K562 (cell line): ENCODE data around the gene DSCAM. TPM values are rescaled to one million over a fixed set of nuclear protein-coding genes. Genes with fewer than 3 reads are reported as not detected.

Experiments used
- ATAC-seq: fragments of 200-7000 bp; cut with Tn5 transposase; 3 replicates; pipeline ENCODE4 v1.9.1; 2020; ENCODE audit warnings: moderate library complexity
- BruUV-seq: library from RNA; stranded (reverse); fragments of 400-500 nt; replicated peaks from 2 replicates; lab custom pipeline; 2021; lab: Mats Ljungman, UMichigan
- CTCF ChIA-PET: fragments of 300-600 bp; formaldehyde crosslinking; extraction: SDS; loops from one replicate; lab custom pipeline; 2021; ENCODE audit warnings: low intra/inter-chr PET ratio; lab: Yijun Ruan, JAX
- POLR2A ChIA-PET: fragments of 300-600, 350-650 bp; sonication (Branson Sonifier 250); formaldehyde crosslinking; extraction: SDS; loops from one replicate; lab custom pipeline; 2021; ENCODE audit warnings: antibody characterized with exemption, inconsistent platforms; lab: Yijun Ruan, JAX
- DNase-seq, 4 experiments: peaks; one replicate each; pipeline versions ENCODE4 v3.0.0 to v3.0.0-alpha.2; 2011 to 2018; ENCODE audit warnings: low spot score in 3 of 4, mixed read lengths in 3 of 4; ENCODE audit errors: extremely low read depth in 1 of 4
- FAIRE-seq: peaks from 2 replicates; lab custom pipeline; 2011; peaks lifted over from hg19 to GRCh38; lab: Jason Lieb, UNC
- H2AFZ ChIP-seq: 2 replicates; pipeline ENCODE4 v1.6.0; 2011; ENCODE audit warnings: low read depth, low read length, control low read depth, inconsistent platforms
- H3K27ac ChIP-seq: fragments of 200-600 bp; 3 replicates; pipeline ENCODE4 v1.8.0; 2011; ENCODE audit warnings: low read depth, mild to moderate bottlenecking, control low read depth, inconsistent platforms, low read length, moderate library complexity, mixed read lengths; ENCODE audit errors: extremely low read depth
- H3K27me3 ChIP-seq, 2 experiments: fragments of 300-600 bp in 1 of 2; 2 replicates in 1 of 2; 3 replicates in 1 of 2; pipeline versions ENCODE4 v1.6.0 to v1.8.0; 2011; ENCODE audit warnings: inconsistent platforms in 2 of 2, low read length in 2 of 2, mild to moderate bottlenecking in 1 of 2, mixed read lengths in 1 of 2, moderate library complexity in 1 of 2; ENCODE audit not compliant: control insufficient read depth in 2 of 2, insufficient read depth in 2 of 2
- H3K36me3 ChIP-seq: fragments of 300-600 bp; 3 replicates; pipeline ENCODE4 v1.8.0; 2011; ENCODE audit warnings: mild to moderate bottlenecking, low read length, inconsistent platforms; ENCODE audit not compliant: control insufficient read depth, insufficient read depth
- H3K4me1 ChIP-seq, 2 experiments: fragments of 200-600 bp in 1 of 2; replicated peaks in 1 of 2; 2 replicates in 1 of 2; 3 replicates in 1 of 2; pipeline versions ENCODE4 v1.5.1 to v1.8.0; 2011; ENCODE audit warnings: inconsistent platforms in 2 of 2, low read length in 2 of 2, mild to moderate bottlenecking in 1 of 2, mixed read lengths in 1 of 2, moderate library complexity in 1 of 2; ENCODE audit not compliant: control insufficient read depth in 2 of 2, insufficient read depth in 2 of 2
- H3K4me2 ChIP-seq: 2 replicates; pipeline ENCODE4 v1.6.1; 2011; ENCODE audit warnings: low read length, control low read depth, inconsistent platforms, mixed read lengths; ENCODE audit not compliant: insufficient read depth
- H3K4me3 ChIP-seq: fragments of 200-600 bp; sonication (generic), shearing (Covaris generic); 2 replicates; pipeline ENCODE4 v1.5.1; 2016; ENCODE audit warnings: control low read depth, inconsistent platforms
- H3K79me2 ChIP-seq: fragments of 200-600 bp; 3 replicates; pipeline ENCODE4 v1.8.0; 2011; ENCODE audit warnings: low read length, inconsistent platforms; ENCODE audit not compliant: control insufficient read depth, insufficient read depth
- H3K9ac ChIP-seq, 2 experiments: 2 replicates each; pipeline versions ENCODE4 v1.6.0 to v1.6.1; 2011; ENCODE audit warnings: low read depth in 2 of 2, low read length in 2 of 2, control low read depth in 1 of 2, inconsistent platforms in 1 of 2, mild to moderate bottlenecking in 1 of 2, mixed read lengths in 1 of 2; ENCODE audit not compliant: insufficient read depth in 1 of 2
- H3K9me1 ChIP-seq: one replicate; pipeline ENCODE4 v1.6.0; 2011; ENCODE audit warnings: inconsistent platforms, mild to moderate bottlenecking, low read length, moderate library complexity; ENCODE audit not compliant: control insufficient read depth, insufficient read depth
- H3K9me3 ChIP-seq: replicated peaks from 2 replicates; pipeline ENCODE4 v1.5.1; 2011; ENCODE audit warnings: low read depth, low read length, inconsistent platforms; ENCODE audit not compliant: control insufficient read depth, insufficient read depth
- H4K20me1 ChIP-seq: replicated peaks from 2 replicates; pipeline ENCODE4 v1.6.1; 2011; ENCODE audit warnings: low read length, inconsistent platforms, mixed read lengths; ENCODE audit not compliant: control insufficient read depth, insufficient read depth
- CHD2 ChIP-seq: IDR thresholded peaks from 2 replicates; pipeline ENCODE4 v1.6.1; 2011; ENCODE audit warnings: low read depth, low read length
- HNRNPLL ChIP-seq: fragments of 200-400 bp; formaldehyde crosslinking; IDR thresholded peaks from 2 replicates; pipeline ENCODE4 v1.6.1; 2017; ENCODE audit warnings: low read length, low read depth, mild to moderate bottlenecking; ENCODE audit not compliant: poor library complexity, severe bottlenecking
- PTRF ChIP-seq: fragments of 450-650 bp; IDR thresholded peaks from 2 replicates; pipeline ENCODE4 v1.6.1; 2016; ENCODE audit warnings: mild to moderate bottlenecking, missing genetic modification characterization, missing compliant biosample characterization
- RB1 ChIP-seq: fragments of 450-650 bp; IDR thresholded peaks from 2 replicates; pipeline ENCODE4 v1.6.1; 2017; ENCODE audit warnings: low read depth, mild to moderate bottlenecking
- SMAD2 ChIP-seq: fragments of 150-350 bp; IDR thresholded peaks from 2 replicates; pipeline ENCODE4 v1.6.1; 2014; ENCODE audit warnings: low read depth, mild to moderate bottlenecking, low read length
- SP2 ChIP-seq: IDR thresholded peaks from 2 replicates; pipeline ENCODE4 v1.6.1; 2011; ENCODE audit warnings: mild to moderate bottlenecking, low read depth, low read length, moderate library complexity; ENCODE audit not compliant: poor library complexity, severe bottlenecking; ENCODE audit errors: extremely low read depth
- TAF1 ChIP-seq: IDR thresholded peaks from 2 replicates; pipeline ENCODE4 v1.6.1; 2011; ENCODE audit warnings: mild to moderate bottlenecking, low read length, moderate library complexity; ENCODE audit not compliant: insufficient read depth, control insufficient read depth, severe bottlenecking; ENCODE audit errors: extremely low read depth
- TSC22D4 ChIP-seq: fragments of 450-650 bp; IDR thresholded peaks from 2 replicates; pipeline ENCODE4 v1.6.1; 2016; ENCODE audit warnings: missing genetic modification characterization, missing biosample characterization, control low read depth
- ZNF143 ChIP-seq: sonication (generic); formaldehyde crosslinking; IDR thresholded peaks from 2 replicates; pipeline ENCODE4 v1.9.0; 2022; ENCODE audit warnings: mild to moderate bottlenecking, missing genetic modification reagents
- WGBS: fragments of 100-300 bp; shearing (Covaris generic); methylation state at CpG from one replicate; pipeline ENCODE4 v1.1.6; 2016; ENCODE audit warnings: low coverage, mixed read lengths; ENCODE audit not compliant: insufficient coverage; ENCODE audit errors: missing lambda C conversion rate; 5-methylcytosine and 5-hydroxymethylcytosine counted together
- in situ Hi-C: fragments of 300-500 bp; cut with MboI; formaldehyde crosslinking; loops from 4 replicates; pipeline ENCODE4 v1.15.0; 2018; ENCODE audit warnings: inconsistent platforms, mixed read lengths
- intact Hi-C: fragments of 100-400 bp; cut with micrococcal nuclease; formaldehyde crosslinking; loops from 2 replicates; pipeline ENCODE4 v1.14.2; 2022
- polyA plus RNA-seq, 8 experiments: library from polyadenylated mRNA; depleted of rRNA in 4 of 8; stranded (reverse) in 5 of 8; unstranded in 3 of 8; fragments of >200 nt; fragmentation: Nextera tagmentation in 2 of 8; fragmentation: Illumina TruSeq in 1 of 8; extraction: Ambion mirVana in 2 of 8; extraction: Trizol in 1 of 8; gene quantifications; 2 replicates each; pipeline versions ENCODE4 v1.2.1 to v1.2.3, GENCODE V29; 2011 to 2014; ENCODE audit warnings: inconsistent platforms in 1 of 8, missing spikeins in 1 of 8
- total RNA-seq, 7 experiments: library from RNA; depleted of rRNA in 6 of 7; stranded (reverse); fragments of >200 nt in 6 of 7; fragmentation: Illumina TruSeq in 2 of 7; extraction: Trizol in 2 of 7; gene quantifications; 2 replicates each; pipeline versions ENCODE4 v1.2.1 to v1.2.3, GENCODE V29; 2011 to 2021; ENCODE audit warnings: low replicate concordance in 1 of 7
- TF ChIP-seq, protein P1 (sequence below), 2 experiments: IDR thresholded peaks; 2 replicates each; pipeline ENCODE4 v1.6.1; 2011; ENCODE audit warnings: borderline replicate concordance in 1 of 2, control low read depth in 1 of 2, low read depth in 1 of 2, low read length in 1 of 2, mild to moderate bottlenecking in 1 of 2, mixed read lengths in 1 of 2, moderate library complexity in 1 of 2; ENCODE audit not compliant: insufficient read depth in 1 of 2, insufficient read length in 1 of 2, poor library complexity in 1 of 2, severe bottlenecking in 1 of 2; ENCODE audit errors: extremely low read depth in 1 of 2
- TF ChIP-seq, protein P2 (sequence below): fragments of 450-650 bp; IDR thresholded peaks from 2 replicates; pipeline ENCODE4 v1.6.1; 2016; ENCODE audit warnings: antibody characterized with exemption
- TF ChIP-seq, protein P3 (sequence below): IDR thresholded peaks from 3 replicates; pipeline ENCODE4 v1.6.1; 2011; ENCODE audit warnings: borderline replicate concordance, mild to moderate bottlenecking, moderate library complexity; ENCODE audit not compliant: insufficient read length; ENCODE audit errors: extremely low read depth
- TF ChIP-seq, protein P4 (sequence below): fragments of 150-350 bp; IDR thresholded peaks from 2 replicates; pipeline ENCODE4 v1.6.1; 2014; ENCODE audit warnings: low read depth, mild to moderate bottlenecking, low read length, borderline replicate concordance

The DSCAM gene
- total and polyA plus RNA-seq, 9 of the 15 experiments (the other 6 are each of a cell fraction or from before 2014, with no cell fraction given) = not detected

DNA sequence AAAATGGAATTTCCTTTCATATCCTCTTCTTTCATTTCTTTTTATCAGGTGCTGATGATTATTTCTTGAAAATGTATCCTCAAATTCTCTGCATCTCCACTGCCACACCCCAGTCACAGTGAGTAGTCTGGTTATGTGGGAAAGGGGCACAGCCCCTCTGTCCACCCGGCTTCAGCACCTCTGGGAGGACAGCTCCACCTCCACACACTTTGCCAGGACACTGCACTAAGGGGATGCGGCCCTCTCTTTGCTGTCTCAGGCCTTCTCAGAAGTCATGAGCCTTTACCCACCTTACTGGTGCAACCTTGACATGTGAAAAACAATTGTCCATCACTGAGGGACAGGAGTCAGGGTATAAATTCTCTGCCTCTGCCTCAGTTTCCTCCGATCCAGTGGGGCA lies 546.7 kb downstream of the DSCAM start:
- ChIA-PET CTCF (no interaction called here), POLR2A (no interaction called here)
- intact Hi-C loops = no loop called here
- Histone ChIP-seq H3K4me3 (no peak overlapping the region), H3K27ac (no peak overlapping the region), H3K36me3 (no peaks in the 10 kb centered on the region), H3K4me1 (no peaks in the 10 kb centered on the region), H4K20me1 (no peaks in the 10 kb centered on the region), H3K9ac (no peak overlapping the region), H3K27me3 (no peaks in the 10 kb centered on the region), H3K9me1 (no peaks in the 10 kb centered on the region), H3K4me2 (no peak overlapping the region), H2AFZ (no peak overlapping the region), H3K79me2 (no peaks in the 10 kb centered on the region), H3K9me3 (peaks cover 2% of the 10 kb centered on the region; the same call in 1 of the 2 replicates)
- no TSS peak for BruUV-seq
- no peak for DNase-seq
- no peak for ATAC-seq
- 7% methylated on average over 3 of the region's 3 CpGs for WGBS
- in situ Hi-C loops = no loop called here
- no peak for FAIRE-seq
- TF ChIP-seq SMAD2 = no peak
- no peak for TF ChIP-seq TSC22D4
- no peak for TF ChIP-seq CHD2
- TF ChIP-seq ZNF143 (CRISPR knock-in tag) = no peak
- no peak for TF ChIP-seq HNRNPLL
- TF ChIP-seq, protein P1, sequence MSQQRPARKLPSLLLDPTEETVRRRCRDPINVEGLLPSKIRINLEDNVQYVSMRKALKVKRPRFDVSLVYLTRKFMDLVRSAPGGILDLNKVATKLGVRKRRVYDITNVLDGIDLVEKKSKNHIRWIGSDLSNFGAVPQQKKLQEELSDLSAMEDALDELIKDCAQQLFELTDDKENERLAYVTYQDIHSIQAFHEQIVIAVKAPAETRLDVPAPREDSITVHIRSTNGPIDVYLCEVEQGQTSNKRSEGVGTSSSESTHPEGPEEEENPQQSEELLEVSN (IDR thresholded peaks at IDR 0.05; ENCODE audit: borderline replicate concordance in 1 of 2, extremely low read depth in 1 of 2, insufficient read depth in 1 of 2, insufficient read length in 1 of 2, low read depth in 1 of 2, low read length in 1 of 2, poor library complexity in 1 of 2, severe bottlenecking in 1 of 2) = no peak
- TF ChIP-seq RB1 = no peak
- no peak for TF ChIP-seq PTRF (tag)
- no peak for TF ChIP-seq SP2
- TF ChIP-seq, protein P2, sequence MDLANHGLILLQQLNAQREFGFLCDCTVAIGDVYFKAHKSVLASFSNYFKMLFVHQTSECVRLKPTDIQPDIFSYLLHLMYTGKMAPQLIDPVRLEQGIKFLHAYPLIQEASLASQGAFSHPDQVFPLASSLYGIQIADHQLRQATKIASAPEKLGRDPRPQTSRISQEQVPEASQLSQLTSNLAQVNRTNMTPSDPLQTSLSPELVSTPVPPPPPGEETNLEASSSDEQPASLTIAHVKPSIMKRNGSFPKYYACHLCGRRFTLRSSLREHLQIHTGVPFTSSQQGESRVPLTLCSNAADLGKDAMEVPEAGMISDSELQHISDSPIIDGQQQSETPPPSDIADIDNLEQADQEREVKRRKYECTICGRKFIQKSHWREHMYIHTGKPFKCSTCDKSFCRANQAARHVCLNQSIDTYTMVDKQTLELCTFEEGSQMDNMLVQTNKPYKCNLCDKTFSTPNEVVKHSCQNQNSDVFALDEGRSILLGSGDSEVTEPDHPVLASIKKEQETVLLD = no peak
- TF ChIP-seq, protein P3, sequence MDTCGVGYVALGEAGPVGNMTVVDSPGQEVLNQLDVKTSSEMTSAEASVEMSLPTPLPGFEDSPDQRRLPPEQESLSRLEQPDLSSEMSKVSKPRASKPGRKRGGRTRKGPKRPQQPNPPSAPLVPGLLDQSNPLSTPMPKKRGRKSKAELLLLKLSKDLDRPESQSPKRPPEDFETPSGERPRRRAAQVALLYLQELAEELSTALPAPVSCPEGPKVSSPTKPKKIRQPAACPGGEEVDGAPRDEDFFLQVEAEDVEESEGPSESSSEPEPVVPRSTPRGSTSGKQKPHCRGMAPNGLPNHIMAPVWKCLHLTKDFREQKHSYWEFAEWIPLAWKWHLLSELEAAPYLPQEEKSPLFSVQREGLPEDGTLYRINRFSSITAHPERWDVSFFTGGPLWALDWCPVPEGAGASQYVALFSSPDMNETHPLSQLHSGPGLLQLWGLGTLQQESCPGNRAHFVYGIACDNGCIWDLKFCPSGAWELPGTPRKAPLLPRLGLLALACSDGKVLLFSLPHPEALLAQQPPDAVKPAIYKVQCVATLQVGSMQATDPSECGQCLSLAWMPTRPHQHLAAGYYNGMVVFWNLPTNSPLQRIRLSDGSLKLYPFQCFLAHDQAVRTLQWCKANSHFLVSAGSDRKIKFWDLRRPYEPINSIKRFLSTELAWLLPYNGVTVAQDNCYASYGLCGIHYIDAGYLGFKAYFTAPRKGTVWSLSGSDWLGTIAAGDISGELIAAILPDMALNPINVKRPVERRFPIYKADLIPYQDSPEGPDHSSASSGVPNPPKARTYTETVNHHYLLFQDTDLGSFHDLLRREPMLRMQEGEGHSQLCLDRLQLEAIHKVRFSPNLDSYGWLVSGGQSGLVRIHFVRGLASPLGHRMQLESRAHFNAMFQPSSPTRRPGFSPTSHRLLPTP = no peak
- TF ChIP-seq TAF1 = no peak
- TF ChIP-seq, protein P4, sequence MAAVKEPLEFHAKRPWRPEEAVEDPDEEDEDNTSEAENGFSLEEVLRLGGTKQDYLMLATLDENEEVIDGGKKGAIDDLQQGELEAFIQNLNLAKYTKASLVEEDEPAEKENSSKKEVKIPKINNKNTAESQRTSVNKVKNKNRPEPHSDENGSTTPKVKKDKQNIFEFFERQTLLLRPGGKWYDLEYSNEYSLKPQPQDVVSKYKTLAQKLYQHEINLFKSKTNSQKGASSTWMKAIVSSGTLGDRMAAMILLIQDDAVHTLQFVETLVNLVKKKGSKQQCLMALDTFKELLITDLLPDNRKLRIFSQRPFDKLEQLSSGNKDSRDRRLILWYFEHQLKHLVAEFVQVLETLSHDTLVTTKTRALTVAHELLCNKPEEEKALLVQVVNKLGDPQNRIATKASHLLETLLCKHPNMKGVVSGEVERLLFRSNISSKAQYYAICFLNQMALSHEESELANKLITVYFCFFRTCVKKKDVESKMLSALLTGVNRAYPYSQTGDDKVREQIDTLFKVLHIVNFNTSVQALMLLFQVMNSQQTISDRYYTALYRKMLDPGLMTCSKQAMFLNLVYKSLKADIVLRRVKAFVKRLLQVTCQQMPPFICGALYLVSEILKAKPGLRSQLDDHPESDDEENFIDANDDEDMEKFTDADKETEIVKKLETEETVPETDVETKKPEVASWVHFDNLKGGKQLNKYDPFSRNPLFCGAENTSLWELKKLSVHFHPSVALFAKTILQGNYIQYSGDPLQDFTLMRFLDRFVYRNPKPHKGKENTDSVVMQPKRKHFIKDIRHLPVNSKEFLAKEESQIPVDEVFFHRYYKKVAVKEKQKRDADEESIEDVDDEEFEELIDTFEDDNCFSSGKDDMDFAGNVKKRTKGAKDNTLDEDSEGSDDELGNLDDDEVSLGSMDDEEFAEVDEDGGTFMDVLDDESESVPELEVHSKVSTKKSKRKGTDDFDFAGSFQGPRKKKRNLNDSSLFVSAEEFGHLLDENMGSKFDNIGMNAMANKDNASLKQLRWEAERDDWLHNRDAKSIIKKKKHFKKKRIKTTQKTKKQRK = no peak
